Brain pericyte (primary cell): ENCODE measurements around the gene UBA3.
A peak's percentile ranks its signal among the peaks of the same experiment; 100 is the strongest.

ENCODE experiments used
- DNase-seq: peaks from one replicate; pipeline ENCODE4 v3.0.0-alpha.2; 2012; ENCODE audit warnings: low read depth, low spot score

The UBA3 gene

GRCh38 chr3:69080233-69080920 is at the start of gene UBA3:
UBA3 (minus strand) TSS chr3:69080365; CDS start chr3:69080353, 12 bp downstream.
- DNase-seq: no peak

GRCh38 chr3:69129531-69129930 is 49.4 kb upstream of the UBA3 start:
- DNase-seq: no peak

GRCh38 chr3:69128509-69128908 is 48.3 kb upstream of the UBA3 start:
- DNase-seq: no peak

GRCh38 chr3:69126999-69127398 is 46.8 kb upstream of the UBA3 start:
- DNase-seq: no peak

- no peak for DNase-seq
Observed at GRCh38 chr3:69126216-69126615, 46.1 kb upstream of the UBA3 start.

GRCh38 chr3:69122403-69122802 is 42.2 kb upstream of the UBA3 start, which contains the start of gene LMOD3:
LMOD3 (minus strand) TSS chr3:69122595; CDS start chr3:69122386, 209 bp downstream.
- DNase-seq: no peak

- DNase-seq: no peak
Observed at GRCh38 chr3:69121950-69122349, 41.8 kb upstream of the UBA3 start.

GRCh38 chr3:69121513-69121912 is 41.3 kb upstream of the UBA3 start:
- DNase-seq: no peak

GRCh38 chr3:69120879-69121464 is 40.8 kb upstream of the UBA3 start:
- peak; percentile 37 for DNase-seq

- no peak for DNase-seq
Observed at GRCh38 chr3:69119681-69120080, 39.5 kb upstream of the UBA3 start.

GRCh38 chr3:69119138-69119537 is 39.0 kb upstream of the UBA3 start:
- no peak for DNase-seq

GRCh38 chr3:69118555-69118954 is 38.4 kb upstream of the UBA3 start:
- no peak for DNase-seq

- DNase-seq: no peak
Observed at GRCh38 chr3:69116897-69117296, 36.7 kb upstream of the UBA3 start.

GRCh38 chr3:69116162-69116561 is 36.0 kb upstream of the UBA3 start:
- no peak for DNase-seq

GRCh38 chr3:69115731-69116130 is 35.6 kb upstream of the UBA3 start:
- no peak for DNase-seq

- DNase-seq: no peak
Observed at GRCh38 chr3:69113536-69113935, 33.4 kb upstream of the UBA3 start.

GRCh38 chr3:69110941-69111546 is 30.9 kb upstream of the UBA3 start:
- no peak for DNase-seq

GRCh38 chr3:69108811-69109210 is 28.6 kb upstream of the UBA3 start:
- DNase-seq: no peak

GRCh38 chr3:69107841-69108240 is 27.7 kb upstream of the UBA3 start:
- DNase-seq: no peak

- no peak for DNase-seq
Observed at GRCh38 chr3:69105320-69105719, 25.2 kb upstream of the UBA3 start.

- DNase-seq: no peak
Observed at GRCh38 chr3:69104586-69104985, 24.4 kb upstream of the UBA3 start.

GRCh38 chr3:69103123-69103522 is 23.0 kb upstream of the UBA3 start:
- no peak for DNase-seq

- no peak for DNase-seq
Observed at GRCh38 chr3:69102384-69102783, 22.2 kb upstream of the UBA3 start.
